Endothelial cell of umbilical vein (primary cell): ENCODE results near the gene NFATC1. TPM values are rescaled to one million over a fixed set of nuclear protein-coding genes. Genes with fewer than 3 reads are reported as not detected.

Experiments used
- BruUV-seq: library from RNA; stranded (reverse); fragments of 400-500 nt; replicated peaks from 2 replicates; lab custom pipeline; 2021; lab: Mats Ljungman, UMichigan
- CTCF ChIA-PET: fragments of 300-600, 350-600 bp; sonication (Branson Sonifier 250); formaldehyde crosslinking; loops from one replicate; lab custom pipeline; 2021; ENCODE audit warnings: antibody characterized with exemption, inconsistent platforms; lab: Charles Lee
- POLR2A ChIA-PET: fragments of 300-600, 350-600 bp; sonication (Branson Sonifier 250); formaldehyde crosslinking; loops from one replicate; lab custom pipeline; 2021; ENCODE audit warnings: antibody characterized with exemption, inconsistent platforms; lab: Charles Lee
- DNase-seq: peaks from one replicate; pipeline ENCODE4 v3.0.0-alpha.2; 2011; ENCODE audit warnings: low read depth, low spot score
- FAIRE-seq: peaks from 2 replicates; lab custom pipeline; 2011; peaks lifted over from hg19 to GRCh38; lab: Jason Lieb, UNC
- H2AFZ ChIP-seq: 2 replicates; pipeline ENCODE4 v1.6.0; 2012; ENCODE audit warnings: low read depth, low read length, control low read depth, inconsistent platforms
- H3K27ac ChIP-seq: 2 replicates; pipeline ENCODE4 v1.5.1; 2011; ENCODE audit warnings: low read depth, mild to moderate bottlenecking, control low read depth, low read length, moderate library complexity; ENCODE audit not compliant: insufficient read depth
- H3K27me3 ChIP-seq, 2 experiments: 2 replicates each; pipeline versions ENCODE4 v1.6.0 to v1.6.1; 2011; ENCODE audit warnings: low read length in 2 of 2, mixed read lengths in 1 of 2; ENCODE audit not compliant: control insufficient read depth in 2 of 2, insufficient read depth in 2 of 2
- H3K36me3 ChIP-seq, 2 experiments: 2 replicates in 1 of 2; 3 replicates in 1 of 2; pipeline ENCODE4 v1.5.1; 2011; ENCODE audit warnings: low read length in 2 of 2, mild to moderate bottlenecking in 1 of 2, moderate library complexity in 1 of 2; ENCODE audit not compliant: control insufficient read depth in 2 of 2, insufficient read depth in 2 of 2; ENCODE audit errors: extremely low read depth in 1 of 2
- H3K4me1 ChIP-seq: 3 replicates; pipeline ENCODE4 v1.5.1; 2011; ENCODE audit warnings: mild to moderate bottlenecking, low read length; ENCODE audit not compliant: control insufficient read depth, insufficient read depth; ENCODE audit errors: extremely low read depth
- H3K4me2 ChIP-seq: 2 replicates; pipeline ENCODE4 v1.6.1; 2011; ENCODE audit warnings: low read length, control low read depth, mixed read lengths; ENCODE audit not compliant: insufficient read depth
- H3K4me3 ChIP-seq, 3 experiments: fragments of 200-600 bp in 1 of 3; sonication (generic), shearing (Covaris generic) in 1 of 3; replicated peaks in 1 of 3; 2 replicates each; pipeline ENCODE4 v1.5.1; 2011 to 2016; ENCODE audit warnings: control low read depth in 3 of 3, low read length in 3 of 3, mild to moderate bottlenecking in 2 of 3, inconsistent platforms in 1 of 3, low read depth in 1 of 3, moderate library complexity in 1 of 3; ENCODE audit not compliant: insufficient read depth in 1 of 3
- H3K79me2 ChIP-seq: 2 replicates; pipeline ENCODE4 v1.6.0; 2012; ENCODE audit warnings: low read length, inconsistent platforms; ENCODE audit not compliant: control insufficient read depth, insufficient read depth
- H3K9ac ChIP-seq: replicated peaks from 2 replicates; pipeline ENCODE3; 2011; ENCODE audit warnings: low read length, control low read depth; ENCODE audit not compliant: insufficient read depth; ENCODE audit errors: extremely low read depth
- H3K9me1 ChIP-seq: replicated peaks from 3 replicates; pipeline ENCODE4 v1.6.0; 2011; ENCODE audit warnings: mild to moderate bottlenecking, low read length; ENCODE audit not compliant: control insufficient read depth, insufficient read depth; ENCODE audit errors: extremely low read depth
- H3K9me3 ChIP-seq: replicated peaks from 2 replicates; pipeline ENCODE4 v1.5.1; 2012; ENCODE audit warnings: low read length, inconsistent platforms; ENCODE audit not compliant: control insufficient read depth, insufficient read depth
- H4K20me1 ChIP-seq: replicated peaks from 2 replicates; pipeline ENCODE3; 2011; ENCODE audit warnings: mild to moderate bottlenecking, low read length; ENCODE audit not compliant: control insufficient read depth, insufficient read depth; ENCODE audit errors: extremely low read depth
- CTCF ChIP-seq, 2 donors: IDR thresholded peaks; 1 replicate in 1 of 2; 2 replicates in 1 of 2; pipeline ENCODE4 v1.5.1; 2011; ENCODE audit warnings: low read length in 2 of 2, mild to moderate bottlenecking in 2 of 2, moderate library complexity in 2 of 2, control low read depth in 1 of 2, inconsistent platforms in 1 of 2, low read depth in 1 of 2; ENCODE audit not compliant: insufficient read depth in 1 of 2; ENCODE audit errors: extremely low read depth in 1 of 2
- EZH2 ChIP-seq: IDR thresholded peaks from 2 replicates; pipeline ENCODE4 v1.6.1; 2012; ENCODE audit warnings: borderline replicate concordance, low read depth, mild to moderate bottlenecking, moderate library complexity, low read length, inconsistent platforms; ENCODE audit not compliant: severe bottlenecking
- FOS ChIP-seq: IDR thresholded peaks from 2 replicates; pipeline ENCODE4 v1.6.1; 2011; ENCODE audit warnings: mild to moderate bottlenecking, low read length, moderate library complexity, borderline replicate concordance; ENCODE audit not compliant: insufficient read depth
- MAX ChIP-seq: IDR thresholded peaks from 2 replicates; pipeline ENCODE4 v1.6.1; 2011; ENCODE audit not compliant: insufficient read depth, insufficient read length
- dilution Hi-C: fragments of 300-500 bp; cut with MboI; formaldehyde crosslinking; loops from one replicate; pipeline ENCODE4 v1.15.0; 2019; ENCODE audit warnings: low sequenced_read_pairs; ENCODE audit not compliant: extremely low pct_ligation_motif_present
- intact Hi-C: fragments of 100-400 bp; cut with micrococcal nuclease; formaldehyde crosslinking; loops from one replicate; pipeline ENCODE4 v1.10.0; 2022
- polyA plus RNA-seq, 4 experiments: library from polyadenylated mRNA; depleted of rRNA in 3 of 4; stranded (reverse) in 3 of 4; unstranded in 1 of 4; fragments of >200 nt; gene quantifications; 2 replicates each; pipeline versions ENCODE4 v1.2.1 to v1.2.3, GENCODE V29; 2011 to 2012; ENCODE audit warnings: missing spikeins in 1 of 4
- total RNA-seq: library from RNA; stranded (reverse); gene quantifications from 2 replicates; pipeline ENCODE4 v1.2.3, GENCODE V29; 2021

Gene NFATC1
- total and polyA plus RNA-seq, 2 donors (not counting 3 experiments of a cell fraction or from before 2014, with no cell fraction given), result 11.1 to 30.0 TPM

- Histone ChIP-seq H4K20me1 (no peaks in the 10 kb centered on the region), H3K27ac (peak overlapping the region; percentile 23), H3K36me3 (peaks cover 0 to 5% of the 10 kb centered on the region in 2 experiments), H3K79me2 (no peaks in the 10 kb centered on the region), H3K4me3 (no peak overlapping the region), H3K9ac (no peak overlapping the region), H2AFZ (no peak overlapping the region), H3K4me1 (peaks cover 16% of the 10 kb centered on the region), H3K9me1 (no peaks in the 10 kb centered on the region), H3K9me3 (no peaks in the 10 kb centered on the region), H3K27me3 (no peaks in the 10 kb centered on the region), H3K4me2 (peak overlapping the region; percentile 30)
- dilution Hi-C loops, result no loop called here
- no TSS peak for BruUV-seq
- POLR2A ChIA-PET, result no interaction called here
- FAIRE-seq (no peak), DNase-seq (no peak)
- intact Hi-C loops, result loop anchor here (1.0 kb wide), 1 partner anchor 11 kb away; no protein-coding TSS in a partner anchor
- CTCF ChIA-PET, result interaction anchor here (0.9 kb wide), 1 partner anchor 11 kb away, joined by 3 read pairs; no protein-coding TSS in a partner anchor
- TF ChIP-seq EZH2 (no peak), CTCF (IDR thresholded peaks at IDR 0.05; ENCODE audit: extremely low read depth in 1 of 2, insufficient read depth in 1 of 2, low read depth in 1 of 2, low read length in 2 of 2) (no peak), MAX (no peak), FOS (no peak)
Observed at GRCh38 chr18:79496978-79497637, 101.4 kb downstream of the NFATC1 start.
